Hepatocyte (in vitro differentiated cells): Measurements from ENCODE around the gene MTG1. TPM values are rescaled to one million over a fixed set of nuclear protein-coding genes. Genes with fewer than 3 reads are reported as not detected.
A peak's percentile ranks its signal among the peaks of the same experiment; 100 is the strongest.

Experiments
- DNase-seq: peaks from one replicate; pipeline ENCODE4 v3.0.0-alpha.2; 2016; ENCODE audit warnings: low spot score
- H2AFZ ChIP-seq: fragments of 200-600 bp; sonication (generic); 2 replicates; pipeline ENCODE4 v1.6.0; 2016; ENCODE audit warnings: antibody characterized with exemption, mild to moderate bottlenecking
- H3K27ac ChIP-seq: fragments of 200-600 bp; sonication (generic); 2 replicates; pipeline ENCODE4 v1.5.1; 2016; ENCODE audit warnings: mild to moderate bottlenecking
- H3K27me3 ChIP-seq: fragments of 200-600 bp; sonication (generic); 2 replicates; pipeline ENCODE4 v1.6.1; 2016
- H3K36me3 ChIP-seq: fragments of 200-600 bp; sonication (generic); replicated peaks from 2 replicates; pipeline ENCODE4 v1.5.1; 2016; ENCODE audit warnings: low read depth; ENCODE audit not compliant: insufficient read depth
- H3K4me1 ChIP-seq: fragments of 200-600 bp; sonication (generic); 2 replicates; pipeline ENCODE4 v1.5.1; 2016; ENCODE audit warnings: mild to moderate bottlenecking, moderate library complexity; ENCODE audit not compliant: insufficient read depth
- H3K4me2 ChIP-seq: fragments of 200-600 bp; sonication (generic); 2 replicates; pipeline ENCODE4 v1.6.0; 2016
- H3K4me3 ChIP-seq: fragments of 200-600 bp; sonication (generic); 2 replicates; pipeline ENCODE4 v1.5.1; 2016; ENCODE audit warnings: mild to moderate bottlenecking
- H3K79me2 ChIP-seq: fragments of 200-600 bp; sonication (generic); 2 replicates; pipeline ENCODE4 v1.6.0; 2017; ENCODE audit warnings: mild to moderate bottlenecking
- H3K9me2 ChIP-seq: fragments of 200-600 bp; sonication (generic); replicated peaks from 2 replicates; pipeline ENCODE4 v1.6.0; 2017; ENCODE audit warnings: mild to moderate bottlenecking; ENCODE audit not compliant: insufficient read depth
- H3K9me3 ChIP-seq: fragments of 200-600 bp; sonication (generic); 2 replicates; pipeline ENCODE4 v1.5.1; 2016; ENCODE audit warnings: low read depth, mild to moderate bottlenecking
- H4K20me1 ChIP-seq: fragments of 200-600 bp; sonication (generic); 2 replicates; pipeline ENCODE4 v1.6.0; 2016; ENCODE audit warnings: mild to moderate bottlenecking; ENCODE audit not compliant: insufficient read depth, poor library complexity, severe bottlenecking
- CTCF ChIP-seq: fragments of 200-600 bp; sonication (generic); IDR thresholded peaks from 2 replicates; pipeline ENCODE4 v1.5.1; 2016; ENCODE audit warnings: antibody characterized with exemption, mild to moderate bottlenecking; ENCODE audit not compliant: poor library complexity
- EZH2 ChIP-seq: fragments of 200-600 bp; sonication (generic); IDR thresholded peaks from 2 replicates; pipeline ENCODE4 v1.6.1; 2016; ENCODE audit warnings: antibody characterized with exemption, mild to moderate bottlenecking, borderline replicate concordance
- EZH2phosphoT487 ChIP-seq: fragments of 200-600 bp; sonication (generic); IDR thresholded peaks from one replicate; pipeline ENCODE4 v1.6.1; 2018; ENCODE audit warnings: antibody characterized with exemption, mild to moderate bottlenecking, low read depth, moderate library complexity; ENCODE audit not compliant: unreplicated experiment, severe bottlenecking
- WGBS: methylation state at CpG from one replicate; pipeline ENCODE4 v1.1.6; 2016; ENCODE audit warnings: low lambda C conversion rate; ENCODE audit errors: missing lambda C conversion rate; 5-methylcytosine and 5-hydroxymethylcytosine counted together
- polyA plus RNA-seq: library from polyadenylated mRNA; unstranded; fragments of >200 nt; fragmentation: Nextera tagmentation; extraction: Ambion mirVana; gene quantifications from 2 replicates; pipeline ENCODE4 v1.2.1, GENCODE V29; 2016
- total RNA-seq: library from RNA; depleted of rRNA; stranded (reverse); fragments of >200 nt; gene quantifications from 2 replicates; pipeline ENCODE4 v1.2.3, GENCODE V29; 2014

MTG1 gene
- total RNA-seq (53.2 and 57.0 TPM in 2 replicates), polyA plus RNA-seq (154 and 180 TPM in 2 replicates)

DNA sequence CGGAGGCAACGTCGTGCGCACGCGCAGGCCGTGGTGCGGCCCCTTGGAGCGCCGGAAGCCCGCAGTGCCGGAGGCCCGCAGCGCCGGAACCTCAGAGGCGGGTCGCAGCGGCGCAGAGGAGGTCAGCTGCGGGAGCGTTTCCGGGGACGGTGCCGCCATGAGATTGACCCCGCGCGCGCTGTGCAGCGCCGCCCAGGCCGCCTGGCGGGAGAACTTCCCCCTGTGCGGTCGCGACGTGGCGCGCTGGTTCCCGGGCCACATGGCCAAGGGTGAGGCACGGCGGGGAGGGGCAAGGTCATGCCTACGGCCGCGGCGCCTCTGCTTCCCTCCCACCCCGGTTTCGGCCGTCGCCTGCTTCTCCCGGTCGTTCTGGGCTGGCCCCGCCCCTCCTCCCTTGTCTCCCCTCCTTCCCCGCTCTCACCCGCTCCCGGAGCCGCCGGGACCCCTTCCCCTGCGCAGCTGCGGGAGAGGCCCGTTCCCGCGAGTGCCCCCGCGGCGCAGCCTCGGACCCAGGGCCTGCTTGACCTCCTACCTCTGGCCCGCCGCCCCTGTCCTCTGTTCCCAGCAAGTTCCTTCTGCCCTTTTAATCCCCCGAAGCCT lies at the start of gene MTG1:
TSS of gene MTG1 (plus strand) at position 94 of the 600 bp plus-strand sequence. CDS start at position 158, 64 bp downstream.
- Histone ChIP-seq H3K79me2 (peaks cover 39% of the 10 kb centered on the region), H3K9me3 (no peaks in the 10 kb centered on the region), H3K27me3 (no peaks in the 10 kb centered on the region), H2AFZ (peak within 1 kb of the TSS; percentile 88), H3K27ac (peak within 1 kb of the TSS; percentile 96), H3K4me1 (peaks cover 8% of the 10 kb centered on the region), H3K4me3 (peak within 1 kb of the TSS; percentile 89), H3K9me2 (no peaks in the 10 kb centered on the region), H4K20me1 (no peaks in the 10 kb centered on the region), H3K36me3 (no peaks in the 10 kb centered on the region), H3K4me2 (peak within 1 kb of the TSS; percentile 88)
- under 1% methylated on average over 47 of the region's 69 CpGs for WGBS
- TF ChIP-seq CTCF (no peak), EZH2 (no peak), EZH2phosphoT487 (no peak)
- peak; percentile 99 for DNase-seq

DNA sequence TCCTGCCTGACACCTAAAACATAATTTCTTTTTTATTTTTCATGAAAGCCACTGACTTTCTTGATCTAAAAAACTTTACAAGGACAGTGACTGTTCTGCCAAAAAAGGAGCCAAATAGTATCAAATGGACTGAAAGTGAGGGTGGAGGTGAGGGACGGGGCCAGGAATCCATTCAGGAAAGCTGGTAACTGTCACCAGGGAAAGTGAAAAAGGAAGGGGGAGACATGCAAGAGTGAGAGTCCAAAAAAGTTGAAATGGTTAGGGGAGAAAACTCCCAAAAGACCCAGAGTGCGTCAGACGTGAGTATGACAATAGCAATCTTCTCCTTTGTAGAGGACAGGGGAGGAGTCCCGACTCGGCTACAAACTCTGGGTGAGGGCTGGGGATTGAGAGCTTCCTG lies 49.7 kb upstream of the MTG1 start:
- Histone ChIP-seq H3K4me1 (peaks cover 5% of the 10 kb centered on the region), H3K9me3 (no peaks in the 10 kb centered on the region), H4K20me1 (no peaks in the 10 kb centered on the region), H3K9me2 (no peaks in the 10 kb centered on the region), H3K4me2 (no peak overlapping the region), H3K4me3 (no peak overlapping the region), H3K27me3 (no peaks in the 10 kb centered on the region), H3K36me3 (no peaks in the 10 kb centered on the region), H2AFZ (no peak overlapping the region), H3K79me2 (no peaks in the 10 kb centered on the region), H3K27ac (no peak overlapping the region)
- DNase-seq, result no peak
- 83% methylated on average over 5 of the region's 5 CpGs for whole genome bisulfite sequencing
- no peak for TF ChIP-seq EZH2phosphoT487
- no peak for TF ChIP-seq CTCF
- no peak for TF ChIP-seq EZH2

- H4K20me1 ChIP-seq, result no peaks in the 10 kb centered on the region
- TF ChIP-seq EZH2, result no peak
- no peak for TF ChIP-seq CTCF
- no peak for TF ChIP-seq EZH2phosphoT487
- H3K36me3 ChIP-seq, result no peaks in the 10 kb centered on the region
- no peak overlapping the region for H3K4me2 ChIP-seq
- H3K9me2 ChIP-seq, result no peaks in the 10 kb centered on the region
- no peak overlapping the region for H3K27ac ChIP-seq
- 82% methylated on average over 8 of the region's 11 CpGs for WGBS
- no peaks in the 10 kb centered on the region for H3K79me2 ChIP-seq
- no peaks in the 10 kb centered on the region for H3K9me3 ChIP-seq
- H2AFZ ChIP-seq, result no peak overlapping the region
- no peak overlapping the region for H3K4me3 ChIP-seq
- H3K4me1 ChIP-seq, result peaks cover 5% of the 10 kb centered on the region
- H3K27me3 ChIP-seq, result no peaks in the 10 kb centered on the region
- no peak for DNase-seq
These were observed 47.5 kb upstream of the MTG1 start for GRCh38 chr10:133346413-133346812.
